NB4 (cell line): ENCODE data around the gene KLHL11.

Experiments
- CTCF ChIP-seq: IDR thresholded peaks from one replicate; pipeline ENCODE4 v1.5.1; 2012; ENCODE audit warnings: low read depth, low read length
- MAX ChIP-seq: IDR thresholded peaks from 2 replicates; pipeline ENCODE4 v1.6.1; 2011; ENCODE audit warnings: low read depth, low read length
- MYC ChIP-seq: IDR thresholded peaks from 2 replicates; pipeline ENCODE4 v1.6.1; 2011; ENCODE audit warnings: low read depth, low read length
- POLR2A ChIP-seq: IDR thresholded peaks from 2 replicates; pipeline ENCODE4 v1.6.1; 2011; ENCODE audit warnings: mild to moderate bottlenecking; ENCODE audit not compliant: insufficient read length; ENCODE audit errors: extremely low read depth

- TF ChIP-seq CTCF (no peak), POLR2A (no peak), MAX (no peak), MYC (no peak)
Observed at GRCh38 chr17:41870097-41870496, 4.9 kb upstream of the KLHL11 start.
